ENCODE measurements around the gene ASCL2. TPM values are rescaled to one million over a fixed set of nuclear protein-coding genes. Genes with fewer than 3 reads are reported as not detected.

Gene ASCL2
- total RNA-seq, 1 donor from 2014 or later, result not detected

DNA sequence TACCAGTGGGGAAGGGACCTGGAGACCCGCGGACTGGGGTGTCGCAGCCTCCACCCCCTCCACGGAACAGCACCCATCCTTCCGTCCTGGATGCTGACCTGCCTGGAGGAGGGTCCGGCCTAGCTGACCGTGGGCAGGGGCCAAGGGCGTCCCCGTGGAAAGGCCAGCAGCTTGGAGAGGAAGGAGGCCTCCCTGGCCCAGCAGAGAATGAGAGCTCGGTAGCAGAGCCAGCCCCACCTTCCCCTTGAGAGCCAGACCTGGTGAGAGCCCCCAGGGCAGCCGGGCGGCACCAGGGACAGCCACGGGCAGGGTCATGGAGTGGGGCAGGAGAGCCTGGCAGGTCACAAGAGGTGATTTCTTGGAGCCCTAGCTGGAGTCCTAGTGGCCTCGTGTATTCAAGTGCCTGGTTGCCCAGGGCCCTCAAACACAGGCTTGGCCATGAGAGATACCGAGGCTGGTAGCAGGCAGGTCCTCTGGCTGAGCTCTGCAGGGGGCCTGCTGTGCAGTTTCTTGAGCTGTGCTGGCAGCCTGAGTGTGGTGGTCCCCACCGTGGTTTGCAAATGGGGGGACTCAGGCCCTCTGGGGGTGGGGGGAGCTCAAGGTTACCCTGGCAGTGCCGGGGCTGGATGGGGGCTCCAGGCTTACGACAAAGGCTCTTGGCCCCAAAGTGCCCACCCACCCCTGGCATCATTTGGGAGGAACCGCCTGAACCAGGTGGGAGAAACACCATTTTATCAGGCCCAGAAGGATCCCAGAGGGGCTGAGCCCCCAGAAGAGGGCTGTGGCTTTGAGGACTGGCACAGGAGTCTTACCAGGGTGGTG, 39.1 kb upstream of the ASCL2 start:
- Histone ChIP-seq H3K4me2 (no peak overlapping the region), H3K9me3 (ENCODE audit: low read depth) (no peaks in the 10 kb centered on the region), H3K27me3 (no peaks in the 10 kb centered on the region), H3K27ac (no peak overlapping the region), H3F3A (ENCODE audit: low read depth) (no peaks in the 10 kb centered on the region), H2AFZ (replicated peaks) (no peak overlapping the region), H3K36me3 (no peaks in the 10 kb centered on the region), H3K9ac (no peak overlapping the region), H3K4me1 (no peaks in the 10 kb centered on the region), H3K79me2 (ENCODE audit: low read depth) (no peaks in the 10 kb centered on the region), H4K20me1 (ENCODE audit: low read depth) (no peaks in the 10 kb centered on the region), H3K4me3 (no peak overlapping the region)
- DNase-seq (ENCODE audit: low spot score), result no peak
- TF ChIP-seq, protein P1, sequence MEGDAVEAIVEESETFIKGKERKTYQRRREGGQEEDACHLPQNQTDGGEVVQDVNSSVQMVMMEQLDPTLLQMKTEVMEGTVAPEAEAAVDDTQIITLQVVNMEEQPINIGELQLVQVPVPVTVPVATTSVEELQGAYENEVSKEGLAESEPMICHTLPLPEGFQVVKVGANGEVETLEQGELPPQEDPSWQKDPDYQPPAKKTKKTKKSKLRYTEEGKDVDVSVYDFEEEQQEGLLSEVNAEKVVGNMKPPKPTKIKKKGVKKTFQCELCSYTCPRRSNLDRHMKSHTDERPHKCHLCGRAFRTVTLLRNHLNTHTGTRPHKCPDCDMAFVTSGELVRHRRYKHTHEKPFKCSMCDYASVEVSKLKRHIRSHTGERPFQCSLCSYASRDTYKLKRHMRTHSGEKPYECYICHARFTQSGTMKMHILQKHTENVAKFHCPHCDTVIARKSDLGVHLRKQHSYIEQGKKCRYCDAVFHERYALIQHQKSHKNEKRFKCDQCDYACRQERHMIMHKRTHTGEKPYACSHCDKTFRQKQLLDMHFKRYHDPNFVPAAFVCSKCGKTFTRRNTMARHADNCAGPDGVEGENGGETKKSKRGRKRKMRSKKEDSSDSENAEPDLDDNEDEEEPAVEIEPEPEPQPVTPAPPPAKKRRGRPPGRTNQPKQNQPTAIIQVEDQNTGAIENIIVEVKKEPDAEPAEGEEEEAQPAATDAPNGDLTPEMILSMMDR (IDR thresholded peaks at IDR 0.05), result no peak
- TF ChIP-seq EZH2phosphoT487 (IDR thresholded peaks at IDR 0.05) (no peak), EZH2 (IDR thresholded peaks at IDR 0.05) (no peak)
- Mint-ChIP-seq H3K4me1 (peaks cover 11% of the 10 kb centered on the region), H3K27ac (no peak overlapping the region), H3K9me3 (no peaks in the 10 kb centered on the region), H3K36me3 (no peaks in the 10 kb centered on the region), H3K4me3 (no peak overlapping the region), H3K27me3 (ENCODE audit: insufficient read depth, low read depth) (peaks cover 7% of the 10 kb centered on the region)

DNA sequence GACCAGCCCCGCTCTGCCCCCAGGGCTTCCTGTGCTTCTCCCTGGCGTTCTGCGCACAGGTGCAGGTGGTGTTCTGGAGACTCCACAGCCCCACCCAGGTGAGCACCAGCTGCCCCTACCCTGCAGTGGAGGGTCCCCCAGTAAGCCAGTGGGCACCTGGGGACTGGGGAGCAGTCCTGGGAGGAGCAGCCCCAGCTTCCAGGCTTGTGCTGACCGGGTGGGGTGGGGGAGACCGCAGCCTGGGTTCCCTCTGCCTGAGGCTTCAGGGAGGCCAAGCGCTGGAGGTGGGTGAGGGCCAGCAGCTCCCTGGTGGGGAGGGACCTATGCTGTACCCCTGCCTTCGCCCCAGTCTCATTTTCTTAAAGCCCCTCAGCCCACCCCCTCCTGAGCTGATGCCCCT, 38.3 kb upstream of the ASCL2 start:
- peaks cover 15% of the 10 kb centered on the region for H3K4me1 Mint-ChIP-seq
- H3K9me3 Mint-ChIP-seq, result no peaks in the 10 kb centered on the region
- H3K36me3 Mint-ChIP-seq, result no peaks in the 10 kb centered on the region
- Histone ChIP-seq H2AFZ (replicated peaks) (no peak overlapping the region), H3K4me3 (no peak overlapping the region), H3K9ac (no peak overlapping the region), H3F3A (ENCODE audit: low read depth) (no peaks in the 10 kb centered on the region), H3K27me3 (no peaks in the 10 kb centered on the region), H3K79me2 (ENCODE audit: low read depth) (no peaks in the 10 kb centered on the region), H3K4me1 (no peaks in the 10 kb centered on the region), H3K27ac (no peak overlapping the region), H4K20me1 (ENCODE audit: low read depth) (no peaks in the 10 kb centered on the region), H3K36me3 (no peaks in the 10 kb centered on the region), H3K9me3 (ENCODE audit: low read depth) (no peaks in the 10 kb centered on the region), H3K4me2 (no peak overlapping the region)
- H3K27ac Mint-ChIP-seq, result no peak overlapping the region
- H3K27me3 Mint-ChIP-seq (ENCODE audit: insufficient read depth, low read depth), result peaks cover 7% of the 10 kb centered on the region
- DNase-seq (ENCODE audit: low spot score), result no peak
- TF ChIP-seq, protein P1 (IDR thresholded peaks at IDR 0.05), result no peak
- TF ChIP-seq EZH2phosphoT487 (IDR thresholded peaks at IDR 0.05), result no peak
- TF ChIP-seq EZH2 (IDR thresholded peaks at IDR 0.05), result no peak
- H3K4me3 Mint-ChIP-seq, result no peak overlapping the region

DNA sequence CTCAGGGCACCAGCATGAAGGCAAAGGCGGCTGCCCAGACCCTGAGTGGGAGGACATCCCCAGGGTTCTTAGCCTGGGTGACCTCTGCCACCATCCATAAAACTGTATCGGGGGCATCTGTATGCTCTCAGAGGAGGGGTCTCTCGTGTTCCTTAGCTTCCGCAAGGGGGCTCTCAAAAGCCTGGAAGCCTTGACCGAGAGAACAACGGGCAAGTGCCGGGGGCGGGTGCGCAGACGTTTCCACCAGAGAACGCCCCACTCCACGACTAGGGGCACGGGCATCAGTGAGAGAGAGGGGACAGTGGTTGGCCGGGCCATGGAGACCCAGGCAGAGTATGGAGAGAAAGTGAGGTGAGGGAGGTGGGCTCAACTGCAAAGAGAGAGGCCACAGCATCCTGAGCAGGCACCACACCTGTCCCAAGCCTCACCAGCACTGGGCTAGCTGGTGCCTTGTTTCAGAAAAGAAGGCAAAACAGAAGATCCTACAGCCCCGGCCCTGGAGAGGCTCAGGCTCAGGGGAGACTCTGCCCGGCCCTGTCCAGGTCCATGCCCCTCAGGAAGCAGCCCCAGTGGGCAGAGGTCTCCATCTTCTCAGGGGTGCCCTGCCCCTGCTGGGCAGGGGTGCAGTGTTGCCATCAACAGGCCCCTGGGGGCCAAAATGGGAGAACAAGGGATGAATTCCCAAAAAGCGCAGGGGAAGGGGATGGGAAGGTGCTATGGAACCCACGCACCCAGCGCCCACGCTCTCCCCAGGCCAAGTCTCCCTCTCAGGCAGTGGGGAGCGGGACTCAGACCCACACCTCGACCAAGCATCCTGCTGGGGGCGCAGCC, 37.3 kb upstream of the ASCL2 start:
- Histone ChIP-seq H3K9ac (no peak overlapping the region), H3K4me3 (no peak overlapping the region), H3K27ac (no peak overlapping the region), H3K36me3 (no peaks in the 10 kb centered on the region), H3K9me3 (ENCODE audit: low read depth) (no peaks in the 10 kb centered on the region), H3K4me1 (no peaks in the 10 kb centered on the region), H3K27me3 (no peaks in the 10 kb centered on the region), H4K20me1 (ENCODE audit: low read depth) (no peaks in the 10 kb centered on the region), H3K4me2 (no peak overlapping the region), H3F3A (ENCODE audit: low read depth) (no peaks in the 10 kb centered on the region), H2AFZ (replicated peaks) (no peak overlapping the region), H3K79me2 (ENCODE audit: low read depth) (no peaks in the 10 kb centered on the region)
- Mint-ChIP-seq H3K27me3 (ENCODE audit: insufficient read depth, low read depth) (peaks cover 7% of the 10 kb centered on the region), H3K9me3 (no peaks in the 10 kb centered on the region), H3K27ac (peak overlapping the region; percentile 23), H3K36me3 (no peaks in the 10 kb centered on the region), H3K4me1 (peaks cover 15% of the 10 kb centered on the region), H3K4me3 (no peak overlapping the region)
- no peak for TF ChIP-seq EZH2phosphoT487 (IDR thresholded peaks at IDR 0.05)
- no peak for TF ChIP-seq EZH2 (IDR thresholded peaks at IDR 0.05)
- TF ChIP-seq, protein P1 (IDR thresholded peaks at IDR 0.05), result no peak
- DNase-seq (ENCODE audit: low spot score), result no peak
